ENCODE results near the gene ZNF558. TPM values are rescaled to one million over a fixed set of nuclear protein-coding genes. Genes with fewer than 3 reads are reported as not detected.

Gene ZNF558
- total and polyA plus RNA-seq, 8 donors: 8.7 to 26.3 (median 12.3) TPM

Other genes starting within 250 kb of the ZNF558 start
- gene ADAMTS10, start 221.6 kb downstream of the ZNF558 start, total RNA-seq: 10 to 100 TPM in 4 of 6 donors, 1 to 10 TPM in 2; 6.7 to 45.2 (median 15.7) TPM
- 100 to 1,000 TPM in 1 of 2 donors, 10 to 100 TPM in 1; 46.6 to 106 TPM for gene ADAMTS10, start 221.6 kb downstream of the ZNF558 start, polyA plus RNA-seq
- not detected for gene NFILZ, start 201.7 kb downstream of the ZNF558 start, total RNA-seq
- gene NFILZ, start 201.7 kb downstream of the ZNF558 start, polyA plus RNA-seq: not detected
- not detected for gene ACTL9, start 133.5 kb downstream of the ZNF558 start, total RNA-seq
- not detected for gene ACTL9, start 133.5 kb downstream of the ZNF558 start, polyA plus RNA-seq
- gene OR2Z1, start 110.7 kb downstream of the ZNF558 start, total RNA-seq: not detected
- not detected for gene OR2Z1, start 110.7 kb downstream of the ZNF558 start, polyA plus RNA-seq
- gene MBD3L1, start 73 bp upstream of the ZNF558 start, total RNA-seq: under 1 TPM in 3 of 6 donors, not detected in 3; 0.22 to 0.25 (median 0.23) TPM
- 1 to 10 TPM in 1 of 2 donors, under 1 TPM in 1; 0.96 to 1.8 TPM for gene MBD3L1, start 73 bp upstream of the ZNF558 start, polyA plus RNA-seq
- gene MUC16, start 178.1 kb upstream of the ZNF558 start, total RNA-seq: under 1 TPM; under 0.01 to 0.97 (median 0.05) TPM
- under 1 TPM; 0.02 to 0.84 TPM for gene MUC16, start 178.1 kb upstream of the ZNF558 start, polyA plus RNA-seq